HG03159 (cell line): ENCODE data around the gene COL5A1.

Experiments used
- ATAC-seq: cut with Tn5 transposase; IDR thresholded peaks from one replicate; pipeline ENCODE4 v1.9.1; 2021; ENCODE audit warnings: mild to moderate bottlenecking, moderate library complexity; ENCODE audit not compliant: unreplicated experiment

Gene COL5A1

DNA sequence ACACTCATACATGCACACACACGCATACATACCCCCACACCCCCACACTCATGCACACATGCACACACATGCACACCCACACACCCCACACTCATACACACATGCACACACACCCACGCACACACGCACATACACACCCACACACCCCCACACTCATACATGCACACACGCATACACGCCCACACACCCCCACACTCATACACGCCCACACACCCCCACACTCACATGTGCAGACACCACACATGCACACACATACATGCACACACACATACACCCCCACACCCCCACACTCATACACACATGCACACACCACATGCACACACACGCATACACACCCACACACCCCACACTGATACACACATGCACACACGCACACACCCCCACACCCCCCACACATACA is 118.3 kb downstream of the COL5A1 start:
- no peak for ATAC-seq

DNA sequence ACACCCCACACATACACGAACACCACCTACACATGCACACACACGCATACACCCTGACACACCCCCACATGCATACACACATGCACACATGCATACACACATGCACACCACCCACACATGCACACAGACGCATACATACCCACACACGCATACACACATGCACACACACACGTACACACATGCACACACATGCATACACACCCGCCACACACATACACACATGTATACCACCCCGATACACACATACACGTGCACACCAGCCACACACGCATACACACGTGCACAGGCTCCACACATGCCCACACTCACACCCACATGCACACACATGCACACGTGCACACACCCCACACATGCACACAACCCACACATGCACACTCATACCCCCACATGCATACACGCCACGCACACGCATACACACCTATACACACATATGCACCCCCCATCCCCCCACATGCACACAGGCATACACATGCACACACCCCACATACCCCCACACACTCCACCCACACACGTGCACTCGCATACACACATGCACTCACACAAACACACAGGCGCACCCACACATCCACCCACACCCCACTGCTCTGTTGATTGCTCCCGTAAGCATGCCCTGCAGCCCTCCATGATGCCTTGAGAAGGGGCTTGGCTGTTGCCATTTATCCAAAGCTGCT is 119.3 kb downstream of the COL5A1 start:
- no peak for ATAC-seq

DNA sequence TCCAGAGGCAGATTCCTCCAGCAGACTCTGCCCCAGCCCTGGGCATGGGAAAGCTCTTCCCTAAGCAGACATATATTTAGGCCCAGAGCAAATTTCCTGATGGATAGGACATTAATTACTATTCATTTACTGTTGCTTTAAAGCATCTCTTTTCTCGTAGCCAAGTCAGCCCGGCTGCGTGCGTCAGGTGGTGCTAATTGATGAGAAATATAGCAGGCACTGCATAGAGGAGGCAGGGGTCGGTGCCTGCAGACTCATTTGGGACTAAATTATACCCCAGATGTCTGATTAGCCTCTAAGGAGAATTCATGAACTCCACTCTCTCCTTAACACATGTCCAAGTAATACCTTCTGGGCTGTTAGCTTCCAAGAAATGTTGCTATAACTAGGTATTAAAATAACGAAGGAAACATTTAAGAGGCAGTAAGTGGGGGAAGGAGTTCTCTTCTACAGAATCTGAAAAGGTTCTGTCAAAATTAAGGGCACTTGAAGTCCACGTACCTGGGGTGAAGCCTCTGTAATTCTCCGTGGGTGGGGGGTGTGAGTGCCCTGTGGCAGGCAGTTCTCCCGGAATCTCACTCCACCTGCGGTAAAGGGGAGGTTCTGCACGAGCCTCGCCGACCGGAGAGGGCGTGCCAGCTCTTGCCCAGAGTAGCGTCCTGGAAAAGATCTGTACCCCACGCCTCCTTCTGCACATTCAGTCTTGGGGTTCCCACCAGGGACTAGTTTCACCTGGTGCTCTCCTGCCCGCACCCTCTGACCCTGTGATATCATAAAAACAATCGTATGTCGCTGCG is 123.1 kb downstream of the COL5A1 start:
- ATAC-seq, result no peak

DNA sequence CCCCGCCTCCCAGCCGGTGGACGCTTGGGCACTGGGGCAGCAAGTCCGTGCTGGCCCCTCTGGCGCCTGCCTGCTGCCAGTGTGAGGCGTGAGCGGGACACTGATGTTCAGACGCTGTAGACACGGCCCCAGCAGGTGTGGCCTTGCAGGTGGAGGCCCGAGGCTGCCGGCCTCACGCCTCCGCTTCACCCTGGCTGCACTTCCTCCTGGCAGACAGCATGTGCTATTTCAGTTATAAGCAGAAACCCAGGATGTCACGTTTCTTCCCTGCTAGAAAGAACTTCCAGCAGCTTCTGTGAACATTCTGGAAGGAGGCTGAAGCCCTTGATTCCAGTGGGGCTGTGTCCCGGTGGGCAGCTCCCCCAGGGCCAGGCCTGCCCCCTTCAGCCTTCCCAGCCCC is 124.2 kb downstream of the COL5A1 start:
- no peak for ATAC-seq

DNA sequence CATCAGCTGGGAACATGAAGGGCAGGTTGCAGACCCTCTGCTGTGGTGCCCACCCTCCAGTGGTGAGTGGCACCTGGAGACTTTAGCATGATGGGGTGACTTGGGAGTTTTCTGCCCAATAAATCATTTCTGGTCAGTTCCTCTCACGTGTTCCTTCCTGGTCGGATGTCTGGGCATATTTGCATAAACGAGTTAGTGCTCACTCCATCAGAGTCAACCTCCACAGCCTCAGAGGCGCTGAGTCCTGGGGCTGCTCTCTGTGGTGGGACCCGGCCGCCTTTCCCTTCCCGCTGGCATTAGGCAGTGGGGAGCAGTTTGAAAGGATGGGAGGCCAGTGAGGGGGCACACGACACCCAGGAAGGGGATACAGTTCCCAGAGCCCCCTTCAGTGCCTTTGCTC is 125.0 kb downstream of the COL5A1 start:
- no peak for ATAC-seq

DNA sequence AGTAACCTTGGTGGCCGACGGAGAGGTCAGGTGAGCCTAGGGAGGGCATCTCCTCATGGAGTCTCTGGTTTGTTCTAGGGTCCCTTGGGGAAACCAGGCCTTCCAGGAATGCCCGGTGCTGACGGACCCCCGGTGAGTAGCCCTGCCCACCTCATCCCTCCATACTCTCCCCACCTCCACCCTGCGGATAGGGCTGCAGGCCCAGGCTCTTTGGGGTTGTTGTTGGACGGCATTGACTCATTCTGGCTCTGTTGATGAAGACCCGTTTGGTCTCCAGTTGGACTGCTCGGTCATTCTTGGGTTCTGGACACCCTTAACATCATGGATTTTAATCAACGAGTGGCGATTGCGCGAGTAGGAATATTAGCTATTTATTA is 126.7 kb downstream of the COL5A1 start:
- ATAC-seq, result no peak

DNA sequence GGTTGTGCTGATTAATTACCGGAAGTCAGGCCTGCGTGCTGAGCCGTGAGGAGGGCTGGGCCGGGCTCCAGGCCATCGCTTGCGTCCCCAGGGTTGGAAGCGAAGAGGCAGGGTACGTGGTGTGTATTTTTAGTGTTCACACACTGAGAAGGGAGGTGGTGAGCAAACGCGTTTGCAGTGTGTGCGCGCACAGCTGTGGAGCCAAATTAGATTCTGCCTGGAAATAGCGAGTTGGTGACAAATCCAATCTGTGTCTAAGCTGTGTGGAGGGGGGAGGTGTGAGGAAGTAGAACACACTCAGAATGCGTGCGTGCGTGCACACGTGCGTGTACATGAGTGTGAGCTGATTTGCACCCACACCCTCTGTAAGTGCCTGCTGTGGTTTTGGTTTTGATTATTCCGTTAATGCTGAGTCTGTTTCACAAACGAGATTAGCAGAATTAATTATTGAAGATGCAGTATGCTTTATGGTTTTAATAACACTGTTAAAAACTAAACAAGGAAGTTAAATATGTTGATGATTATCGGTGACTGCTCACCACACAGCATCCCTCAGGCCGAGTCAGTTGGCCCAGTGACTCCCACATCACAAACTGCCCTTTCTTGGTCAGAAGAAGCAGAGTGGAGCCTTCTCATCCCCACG is 127.2 kb downstream of the COL5A1 start:
- ATAC-seq, result no peak

DNA sequence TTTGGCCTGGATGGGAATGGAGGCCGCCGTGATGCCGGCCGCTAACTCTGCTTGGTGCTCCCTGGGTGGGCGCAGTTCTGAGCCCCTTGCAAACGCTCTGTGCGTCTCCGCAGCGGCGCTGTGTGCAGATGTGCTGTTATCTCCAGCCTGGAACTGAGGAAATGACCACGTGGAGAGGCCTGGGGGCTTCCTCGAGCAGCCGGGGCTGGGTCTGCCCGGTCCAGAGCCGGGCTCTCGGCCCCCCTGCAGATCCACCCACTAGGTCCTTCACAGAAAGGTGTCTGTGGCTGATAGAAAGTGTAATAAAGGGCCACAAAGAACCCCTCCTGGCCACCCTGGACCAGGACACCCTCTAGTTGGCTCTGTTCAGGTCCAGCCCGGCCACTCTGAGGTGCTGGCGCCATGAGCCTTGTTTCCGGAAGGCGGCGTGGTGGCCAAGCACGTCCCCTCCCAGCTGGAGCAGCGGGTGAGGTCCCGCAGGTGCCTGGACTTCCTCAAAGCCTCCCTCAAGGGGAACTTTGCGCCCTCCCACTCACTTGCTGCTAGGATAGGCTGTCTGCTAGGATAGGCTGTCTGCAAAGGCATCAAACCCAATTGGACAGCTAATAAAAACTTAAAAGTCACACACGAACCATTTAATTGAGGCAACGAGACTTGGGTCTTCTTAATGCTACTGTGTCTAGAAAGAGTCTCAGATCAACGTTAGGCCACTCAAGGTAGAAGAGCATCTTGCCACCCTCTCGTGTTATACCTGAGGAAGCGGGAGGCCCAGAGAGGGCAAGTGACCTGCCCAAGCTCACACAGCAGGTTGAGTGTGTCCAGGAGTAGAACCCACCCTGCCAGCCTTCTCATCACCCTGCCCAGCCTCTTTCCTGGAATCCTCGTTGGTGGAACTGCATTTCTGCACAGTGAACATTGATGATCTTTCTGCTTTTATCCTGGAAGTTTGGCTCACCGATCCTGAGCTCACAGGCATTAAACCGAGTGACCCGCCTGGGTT is 129.7 kb downstream of the COL5A1 start:
- ATAC-seq, result no peak

DNA sequence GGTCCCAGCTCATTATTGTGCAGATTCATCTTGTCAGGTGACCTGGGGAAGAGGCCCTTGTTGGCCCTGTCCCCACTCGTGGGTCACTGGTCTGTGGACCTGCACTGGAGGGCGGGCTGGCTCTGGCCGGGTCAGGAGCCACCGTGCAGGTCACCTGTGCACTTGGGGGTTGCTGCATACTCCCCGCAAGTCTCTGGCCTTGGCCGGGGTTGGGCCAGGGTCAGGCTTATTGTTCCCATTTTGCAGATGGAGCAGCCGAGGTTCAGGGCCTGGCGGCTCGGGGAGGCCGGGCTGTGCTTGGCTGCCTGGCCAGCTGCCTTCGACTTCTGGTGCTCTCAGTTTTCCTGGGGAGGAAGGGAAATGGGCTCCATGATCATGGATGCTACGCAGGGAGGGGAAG is 130.7 kb downstream of the COL5A1 start:
- no peak for ATAC-seq

DNA sequence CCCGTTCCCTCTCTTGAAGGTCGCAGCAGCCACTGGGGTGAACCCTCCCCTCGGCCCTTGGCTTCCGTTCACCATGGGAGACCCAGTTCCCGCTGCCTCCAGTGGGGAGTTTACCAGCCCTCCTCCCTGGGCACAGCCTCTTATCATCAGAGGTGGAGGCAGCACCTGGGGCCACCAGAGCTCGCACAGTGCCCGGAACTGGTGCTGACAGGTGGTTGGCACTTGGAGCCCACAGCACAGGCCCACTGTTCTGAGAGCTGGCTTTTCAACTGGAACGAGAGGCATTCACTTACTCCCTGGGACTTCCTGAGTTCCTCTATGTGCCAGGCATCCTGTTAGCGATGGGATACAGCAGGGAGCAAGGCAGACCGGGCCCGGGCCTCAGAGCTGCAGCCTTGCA is 132.2 kb downstream of the COL5A1 start:
- no peak for ATAC-seq

DNA sequence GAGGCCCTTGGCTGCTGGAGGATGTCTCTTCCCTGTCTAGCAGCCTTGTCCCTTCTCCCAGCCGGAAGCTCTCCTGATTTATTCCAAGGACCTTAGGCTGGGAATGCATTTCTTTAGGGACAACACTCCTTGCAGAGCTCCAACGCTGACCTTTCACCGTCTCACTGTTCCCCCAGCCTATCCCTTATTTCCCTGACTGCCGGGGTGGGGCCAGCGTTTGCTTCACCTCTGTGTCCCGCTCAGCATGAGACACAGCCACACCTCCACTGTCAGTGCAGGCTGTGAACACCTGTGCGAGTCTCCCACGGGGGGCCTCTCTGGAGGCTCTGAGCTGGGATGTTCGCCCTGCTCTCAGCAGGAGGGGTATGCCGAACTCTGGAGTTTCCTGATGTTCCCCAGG is 132.8 kb downstream of the COL5A1 start:
- ATAC-seq, result no peak

DNA sequence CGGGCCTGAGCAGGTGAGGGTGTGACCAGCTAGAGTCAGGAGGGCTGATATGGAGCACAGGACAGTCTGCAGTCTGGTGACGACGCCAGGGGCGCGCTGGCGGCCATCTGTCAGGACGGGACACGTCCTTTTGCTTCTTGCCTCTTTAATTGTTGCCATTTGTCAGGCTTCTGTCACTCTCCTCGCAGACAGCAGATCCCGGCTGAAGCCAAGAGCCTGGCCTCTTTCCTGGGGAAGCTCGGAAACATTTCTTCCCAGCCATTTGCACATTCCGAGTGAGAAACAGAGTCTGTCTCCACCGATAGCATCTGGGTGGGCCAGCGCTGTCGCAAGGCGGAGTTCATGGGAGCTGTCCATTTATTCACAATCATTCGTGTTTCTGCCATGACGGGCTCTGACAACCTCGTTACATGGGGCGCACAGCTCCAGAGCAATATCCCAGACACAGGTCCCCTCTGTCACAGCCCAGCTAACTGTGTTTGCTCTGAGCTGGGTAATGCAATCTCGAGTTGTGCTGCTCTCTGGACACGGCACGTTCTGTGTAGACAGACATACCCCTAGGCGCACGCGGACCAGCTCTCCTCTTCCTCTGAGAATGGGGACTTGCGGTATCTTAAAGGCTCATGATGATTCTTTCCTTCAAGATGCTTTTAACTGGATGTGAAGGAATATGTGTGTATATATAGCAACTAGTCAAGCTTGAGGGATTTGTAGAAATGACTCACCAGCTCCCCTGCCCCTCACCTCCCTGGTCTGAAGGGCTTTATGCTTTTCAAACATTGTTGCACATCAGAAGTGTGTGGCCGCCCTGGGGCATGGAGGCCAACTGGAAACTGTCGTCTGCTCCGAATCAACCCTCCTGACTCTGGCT is 133.7 kb downstream of the COL5A1 start:
- ATAC-seq, result no peak

DNA sequence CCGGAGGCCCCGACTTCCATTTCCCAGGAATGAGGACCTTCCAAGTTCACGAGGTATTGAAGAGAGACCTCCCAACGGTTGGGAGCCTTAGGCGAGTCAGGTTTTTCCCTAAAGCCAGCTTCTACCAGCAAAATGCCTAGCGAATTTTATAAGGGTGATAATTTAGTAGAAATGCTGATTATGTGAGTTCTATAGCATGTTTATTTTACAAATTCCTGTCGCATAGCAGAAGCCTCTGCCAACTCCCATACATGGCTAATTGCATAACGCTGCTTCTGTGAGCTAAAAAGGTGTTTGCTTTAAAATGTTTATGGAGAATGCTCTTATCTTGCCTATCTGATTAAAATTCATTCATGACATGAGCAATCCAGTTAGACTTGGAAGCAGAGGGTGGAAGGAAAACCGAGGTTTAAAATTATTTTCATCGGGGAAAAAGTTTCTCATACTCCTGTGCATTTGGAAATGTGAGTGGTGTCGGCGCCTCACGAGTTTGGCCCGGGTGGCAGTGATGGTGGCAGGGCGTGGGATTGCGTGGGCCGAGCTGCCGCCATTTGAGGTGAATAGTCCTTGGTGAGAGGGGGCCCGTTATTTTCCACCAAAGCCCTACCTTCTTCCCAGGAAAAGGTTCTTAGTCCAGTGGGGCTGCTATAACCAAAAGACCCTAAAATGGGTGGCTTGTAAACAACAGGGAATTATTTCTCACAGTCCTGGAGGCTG is 134.6 kb downstream of the COL5A1 start:
- no peak for ATAC-seq

DNA sequence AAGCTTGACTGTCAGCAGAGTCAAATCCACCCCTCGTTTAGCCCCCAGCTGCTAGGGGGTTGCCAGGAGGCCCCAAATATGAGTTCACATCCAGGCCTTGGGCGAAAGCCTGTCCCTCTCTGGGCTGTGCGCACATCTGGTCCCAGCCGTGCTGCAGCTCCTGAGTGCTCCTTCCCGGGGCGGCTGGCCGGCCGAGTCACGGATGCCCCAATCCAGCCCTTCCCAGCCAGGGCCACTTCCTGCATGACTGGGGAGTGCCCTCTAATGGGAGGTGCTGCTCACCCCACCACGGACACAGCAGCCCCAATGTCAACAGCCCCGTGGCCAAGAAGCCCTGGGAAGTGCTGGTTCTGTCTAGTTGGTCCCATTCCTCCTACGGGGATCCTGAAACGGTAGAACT is 135.6 kb downstream of the COL5A1 start:
- ATAC-seq, result no peak

DNA sequence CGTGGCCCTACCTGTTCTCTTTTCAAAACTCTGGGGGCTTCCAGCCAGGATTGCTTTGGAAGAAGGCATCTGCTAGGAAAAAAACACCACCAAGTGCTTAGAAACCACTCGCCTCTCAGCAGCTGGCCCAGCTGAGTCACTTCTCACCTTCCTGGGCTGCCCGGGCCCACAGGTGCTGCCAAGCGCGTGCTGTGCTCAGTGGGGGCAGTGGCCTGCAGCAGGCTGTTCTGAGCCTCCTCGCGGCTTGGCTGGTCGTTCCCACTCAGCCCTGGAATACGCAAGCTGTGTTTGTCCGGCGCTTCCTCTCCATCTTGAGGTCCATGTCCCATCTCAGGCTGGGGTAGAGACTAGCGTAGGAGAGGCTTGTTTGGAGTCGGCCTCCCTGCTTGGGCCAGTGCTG is 136.6 kb downstream of the COL5A1 start:
- ATAC-seq, result no peak

DNA sequence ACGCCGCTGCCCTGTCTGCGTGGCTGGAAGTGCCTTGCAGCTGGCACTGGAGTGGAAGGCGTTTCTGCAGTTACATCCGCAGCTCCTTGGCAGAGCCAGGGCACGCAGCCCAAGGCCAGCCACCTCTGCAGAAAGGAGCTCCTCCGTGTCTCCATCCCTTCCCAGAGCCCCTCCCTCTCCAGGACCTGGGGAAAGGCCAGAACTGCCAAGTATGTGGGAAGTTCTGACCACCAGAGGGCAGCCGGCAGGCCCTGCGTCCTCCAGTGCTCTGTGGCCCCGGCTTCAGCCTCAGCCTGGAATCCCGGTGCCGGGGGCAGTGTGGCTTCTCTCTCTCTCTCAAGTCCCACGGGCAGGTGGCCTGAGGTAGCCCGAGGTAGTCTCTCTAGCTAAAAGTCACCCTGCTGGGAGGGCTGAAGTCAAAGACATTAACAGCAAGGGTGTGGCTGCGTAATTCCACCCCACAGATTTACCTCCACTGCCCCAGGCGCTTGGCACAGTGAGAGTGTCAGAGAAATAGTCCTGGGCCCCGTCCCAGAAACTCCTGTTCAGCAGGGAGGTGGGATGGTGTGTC is 137.3 kb downstream of the COL5A1 start:
- ATAC-seq, result no peak

DNA sequence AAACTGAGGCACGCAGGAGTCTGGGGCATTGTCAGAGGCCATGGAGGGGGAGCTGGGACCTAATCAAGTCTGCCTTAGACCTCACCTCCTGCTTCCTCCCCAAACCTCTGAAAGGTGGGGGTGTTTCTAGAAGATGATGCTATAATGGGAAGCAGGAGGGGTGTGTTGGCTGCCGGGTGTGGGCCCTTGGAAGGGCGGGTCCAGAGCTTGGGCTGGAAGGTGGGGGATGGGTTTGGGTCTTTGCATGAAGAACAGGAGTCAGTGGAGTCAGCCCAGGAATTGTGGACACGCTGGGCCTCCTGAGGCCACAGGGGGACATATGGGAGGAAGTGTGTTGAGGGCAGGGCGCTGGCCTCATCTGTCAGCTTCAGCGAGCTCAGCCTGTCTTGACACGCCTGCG is 138.0 kb downstream of the COL5A1 start:
- no peak for ATAC-seq

DNA sequence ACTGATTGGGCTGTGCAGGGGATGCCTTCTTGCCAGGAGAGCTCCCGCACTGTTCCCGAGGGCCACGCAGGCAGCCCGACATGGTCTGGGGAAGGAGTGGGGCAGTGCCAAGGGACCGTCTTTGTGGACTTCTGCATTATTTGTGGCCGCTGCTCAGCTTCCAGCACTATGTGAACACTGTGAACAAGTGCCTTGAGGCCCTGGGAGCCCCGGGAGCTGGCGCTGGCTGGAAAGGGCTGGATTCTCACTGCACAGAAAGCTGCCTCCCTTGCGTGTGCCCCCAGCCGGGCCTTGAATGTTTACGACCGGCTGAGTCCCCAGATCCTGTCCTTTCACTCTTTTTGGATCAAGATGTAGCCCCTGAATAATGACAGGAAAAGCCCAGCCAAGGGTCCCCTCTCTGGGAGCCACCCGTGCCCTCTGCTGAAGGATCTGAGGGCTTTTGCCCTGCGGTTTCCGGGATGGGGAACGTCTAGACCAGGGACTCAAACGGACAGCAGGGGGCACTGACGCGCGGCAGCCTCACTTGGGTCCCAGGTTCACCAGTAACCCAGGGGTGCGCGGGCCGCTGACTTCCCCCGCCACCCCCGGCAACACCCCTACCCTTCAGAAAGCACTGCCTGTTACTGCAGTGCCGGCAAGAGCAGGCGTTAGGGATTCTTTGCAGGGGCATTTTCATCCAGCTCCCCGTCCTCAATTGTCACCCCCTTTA is 140.1 kb downstream of the COL5A1 start:
- no peak for ATAC-seq
